Measurements from ENCODE around the gene PAX2.

DNA sequence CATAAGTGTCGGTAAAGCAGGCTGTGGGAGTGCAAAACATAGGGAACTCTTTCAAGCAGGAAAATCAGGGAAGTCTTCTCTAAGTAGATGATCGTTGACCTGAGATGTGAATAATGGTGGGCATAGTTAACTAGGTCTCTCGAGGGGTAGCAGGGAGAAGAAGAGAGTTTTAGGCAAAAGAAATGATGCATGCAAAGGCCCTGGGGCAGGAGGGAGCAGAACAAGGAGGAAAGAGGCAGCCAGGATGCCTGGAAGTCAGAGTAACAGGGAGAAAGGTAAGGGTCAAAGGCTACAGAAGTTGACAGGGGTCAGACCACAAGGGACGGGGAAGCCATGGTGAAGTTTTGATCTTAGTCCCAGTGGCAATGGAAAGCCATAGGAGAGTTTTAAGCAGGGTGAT is 47.8 kb upstream of the PAX2 start:
- TF ChIP-seq POLR2A (IDR thresholded peaks at IDR 0.05), result no peak
- TF ChIP-seq, protein P1, sequence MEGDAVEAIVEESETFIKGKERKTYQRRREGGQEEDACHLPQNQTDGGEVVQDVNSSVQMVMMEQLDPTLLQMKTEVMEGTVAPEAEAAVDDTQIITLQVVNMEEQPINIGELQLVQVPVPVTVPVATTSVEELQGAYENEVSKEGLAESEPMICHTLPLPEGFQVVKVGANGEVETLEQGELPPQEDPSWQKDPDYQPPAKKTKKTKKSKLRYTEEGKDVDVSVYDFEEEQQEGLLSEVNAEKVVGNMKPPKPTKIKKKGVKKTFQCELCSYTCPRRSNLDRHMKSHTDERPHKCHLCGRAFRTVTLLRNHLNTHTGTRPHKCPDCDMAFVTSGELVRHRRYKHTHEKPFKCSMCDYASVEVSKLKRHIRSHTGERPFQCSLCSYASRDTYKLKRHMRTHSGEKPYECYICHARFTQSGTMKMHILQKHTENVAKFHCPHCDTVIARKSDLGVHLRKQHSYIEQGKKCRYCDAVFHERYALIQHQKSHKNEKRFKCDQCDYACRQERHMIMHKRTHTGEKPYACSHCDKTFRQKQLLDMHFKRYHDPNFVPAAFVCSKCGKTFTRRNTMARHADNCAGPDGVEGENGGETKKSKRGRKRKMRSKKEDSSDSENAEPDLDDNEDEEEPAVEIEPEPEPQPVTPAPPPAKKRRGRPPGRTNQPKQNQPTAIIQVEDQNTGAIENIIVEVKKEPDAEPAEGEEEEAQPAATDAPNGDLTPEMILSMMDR (IDR thresholded peaks at IDR 0.05), result no peak
